Liver (tissue), 9 donors: Measurements from ENCODE around the gene GNLY. TPM values are rescaled to one million over a fixed set of nuclear protein-coding genes. Genes with fewer than 3 reads are reported as not detected.

ENCODE experiments used
- DNase-seq: peaks from one replicate; pipeline ENCODE4 v3.0.0-alpha.2; 2017; ENCODE audit warnings: low spot score
- H3K27ac ChIP-seq, 2 donors: one replicate each; pipeline ENCODE4 v1.7.0; 2013; ENCODE audit warnings: inconsistent platforms in 2 of 2, low read length in 2 of 2, control low read depth in 1 of 2, low read depth in 1 of 2, mild to moderate bottlenecking in 1 of 2
- H3K27me3 ChIP-seq, 4 donors: one replicate each; pipeline versions ENCODE4 v1.6.1 to v1.7.0; 2013; ENCODE audit warnings: low read length in 3 of 4, inconsistent platforms in 1 of 4, mild to moderate bottlenecking in 1 of 4, moderate library complexity in 1 of 4; ENCODE audit not compliant: control insufficient read depth in 4 of 4, insufficient read depth in 4 of 4
- H3K36me3 ChIP-seq, 4 donors: one replicate each; pipeline versions ENCODE4 v1.6.1 to v1.7.0; 2013; ENCODE audit warnings: low read length in 3 of 4, mild to moderate bottlenecking in 3 of 4, low read depth in 1 of 4, moderate library complexity in 1 of 4; ENCODE audit not compliant: control insufficient read depth in 4 of 4, insufficient read depth in 3 of 4
- H3K4me1 ChIP-seq, 4 donors: one replicate each; pipeline versions ENCODE4 v1.6.1 to v1.7.0; 2013; ENCODE audit warnings: low read length in 3 of 4, mild to moderate bottlenecking in 3 of 4, moderate library complexity in 1 of 4; ENCODE audit not compliant: control insufficient read depth in 4 of 4, insufficient read depth in 4 of 4
- H3K4me3 ChIP-seq, 3 donors: one replicate each; pipeline versions ENCODE4 v1.6.1 to v1.7.0; 2013; ENCODE audit warnings: low read length in 3 of 3, control low read depth in 1 of 3, low read depth in 1 of 3, mild to moderate bottlenecking in 1 of 3
- H3K9ac ChIP-seq, 2 donors: one replicate each; pipeline ENCODE4 v1.7.0; 2013; ENCODE audit warnings: low read length in 2 of 2, mild to moderate bottlenecking in 2 of 2, moderate library complexity in 2 of 2, control low read depth in 1 of 2, low read depth in 1 of 2
- H3K9me3 ChIP-seq, 4 donors: one replicate each; pipeline versions ENCODE4 v1.6.1 to v1.7.0; 2013; ENCODE audit warnings: low read length in 3 of 4; ENCODE audit not compliant: control insufficient read depth in 4 of 4
- CTCF ChIP-seq: fragments of 150-350 bp; IDR thresholded peaks from 2 replicates; pipeline ENCODE4 v1.5.1; 2017; ENCODE audit warnings: improper control_type of control experiment, low read depth, low read length; ENCODE audit not compliant: missing input control
- FOXA2 ChIP-seq: IDR thresholded peaks from 2 replicates; pipeline ENCODE4 v1.6.1; 2016; ENCODE audit warnings: antibody characterized with exemption
- HNF4A ChIP-seq, 2 donors: conservative IDR thresholded peaks; 2 replicates each; pipeline ENCODE4 v1.6.1; 2016; ENCODE audit warnings: antibody characterized with exemption in 2 of 2, mild to moderate bottlenecking in 2 of 2
- JUND ChIP-seq, 2 donors: IDR thresholded peaks; 2 replicates each; pipeline ENCODE4 v1.6.1; 2016; ENCODE audit warnings: antibody characterized with exemption in 2 of 2
- RAD21 ChIP-seq, 2 donors: IDR thresholded peaks; 2 replicates each; pipeline ENCODE4 v1.6.1; 2016; ENCODE audit warnings: antibody characterized with exemption in 2 of 2, mild to moderate bottlenecking in 2 of 2
- REST ChIP-seq: IDR thresholded peaks from 2 replicates; pipeline ENCODE4 v1.6.1; 2016; ENCODE audit warnings: antibody characterized with exemption, mild to moderate bottlenecking
- SP1 ChIP-seq: IDR thresholded peaks from 2 replicates; pipeline ENCODE4 v1.6.1; 2018; ENCODE audit warnings: antibody characterized with exemption, mild to moderate bottlenecking
- TAF1 ChIP-seq: conservative IDR thresholded peaks from 2 replicates; pipeline ENCODE4 v1.6.1; 2016; ENCODE audit warnings: antibody characterized with exemption, mild to moderate bottlenecking
- YY1 ChIP-seq: IDR thresholded peaks from 2 replicates; pipeline ENCODE4 v1.6.1; 2016; ENCODE audit warnings: antibody characterized with exemption, mild to moderate bottlenecking
- WGBS: extraction: QIAGEN DNeasy Blood & Tissue Kit; methylation state at CpG from one replicate; pipeline ENCODE4 v1.1.7; 2013; 5-methylcytosine and 5-hydroxymethylcytosine counted together
- polyA plus RNA-seq, 2 donors: library from polyadenylated mRNA; stranded (reverse) in 1 of 2; unstranded in 1 of 2; fragments of 200-250 nt in 1 of 2; fragments of >200 nt in 1 of 2; fragmentation: Nextera tagmentation in 1 of 2; extraction: Ambion mirVana in 1 of 2; gene quantifications; one replicate each; pipeline versions ENCODE4 v1.2.1 to v1.2.3, GENCODE V29; 2013 to 2015
- total RNA-seq, 2 donors: library from RNA; depleted of rRNA; stranded (reverse); fragments of >200 nt; gene quantifications; one replicate each; pipeline ENCODE4 v1.2.3, GENCODE V29; 2014
- TF ChIP-seq, protein P1 (sequence below): IDR thresholded peaks from 2 replicates; pipeline ENCODE4 v1.6.1; 2016; ENCODE audit warnings: antibody characterized with exemption
- donor health status: healthy.
- donor health status: healthy.
- donor health status: healthy.
- donor health status: healthy.
- donor health status: healthy.

The GNLY gene
- total and polyA plus RNA-seq, 4 donors = 0.75 to 4.8 (median 1.3) TPM; not detected in 1

DNA sequence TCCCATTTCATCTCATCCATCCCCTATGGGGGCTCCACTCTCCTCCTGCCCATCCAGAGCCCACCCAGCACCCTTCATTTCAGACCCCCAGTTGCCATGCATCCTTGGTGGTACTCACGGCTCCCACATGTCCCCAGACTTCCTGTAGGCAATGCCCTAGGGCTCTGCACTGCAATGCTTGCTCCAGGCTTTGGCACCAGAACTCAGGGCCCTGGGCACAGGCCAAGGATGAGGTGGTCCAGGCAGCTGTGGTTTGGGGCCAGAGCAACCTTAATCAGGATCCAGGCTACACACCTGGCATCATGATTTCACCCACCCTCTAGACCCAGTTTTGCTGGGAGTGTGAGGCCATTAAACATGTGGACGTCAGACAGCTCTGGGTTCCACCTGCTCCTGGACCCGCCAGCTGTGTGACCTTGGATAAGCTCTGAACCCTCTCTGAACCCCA is 26.6 kb upstream of the GNLY start:
- H3K27ac ChIP-seq = no peak overlapping the region
- H3K9me3 ChIP-seq = no peaks in the 10 kb centered on the region
- H3K4me1 ChIP-seq = no peaks in the 10 kb centered on the region
- no peak overlapping the region for H3K9ac ChIP-seq
- no peaks in the 10 kb centered on the region for H3K27me3 ChIP-seq
- WGBS = 92% methylated on average over 3 of the region's 3 CpGs
- no peaks in the 10 kb centered on the region for H3K36me3 ChIP-seq
- DNase-seq = no peak
- no peak overlapping the region for H3K4me3 ChIP-seq
- TF ChIP-seq REST (no peak), RAD21 (IDR thresholded peaks at IDR 0.05) (no peak), YY1 (no peak), FOXA2 (no peak), HNF4A (conservative IDR thresholded peaks at IDR 0.05) (no peak), SP1 (no peak), TAF1 (no peak), CTCF (no peak)

- TF ChIP-seq CTCF (no peak), RAD21 (IDR thresholded peaks at IDR 0.05) (no peak), TAF1 (no peak), JUND (IDR thresholded peaks at IDR 0.05) (no peak)
- TF ChIP-seq, protein P1, sequence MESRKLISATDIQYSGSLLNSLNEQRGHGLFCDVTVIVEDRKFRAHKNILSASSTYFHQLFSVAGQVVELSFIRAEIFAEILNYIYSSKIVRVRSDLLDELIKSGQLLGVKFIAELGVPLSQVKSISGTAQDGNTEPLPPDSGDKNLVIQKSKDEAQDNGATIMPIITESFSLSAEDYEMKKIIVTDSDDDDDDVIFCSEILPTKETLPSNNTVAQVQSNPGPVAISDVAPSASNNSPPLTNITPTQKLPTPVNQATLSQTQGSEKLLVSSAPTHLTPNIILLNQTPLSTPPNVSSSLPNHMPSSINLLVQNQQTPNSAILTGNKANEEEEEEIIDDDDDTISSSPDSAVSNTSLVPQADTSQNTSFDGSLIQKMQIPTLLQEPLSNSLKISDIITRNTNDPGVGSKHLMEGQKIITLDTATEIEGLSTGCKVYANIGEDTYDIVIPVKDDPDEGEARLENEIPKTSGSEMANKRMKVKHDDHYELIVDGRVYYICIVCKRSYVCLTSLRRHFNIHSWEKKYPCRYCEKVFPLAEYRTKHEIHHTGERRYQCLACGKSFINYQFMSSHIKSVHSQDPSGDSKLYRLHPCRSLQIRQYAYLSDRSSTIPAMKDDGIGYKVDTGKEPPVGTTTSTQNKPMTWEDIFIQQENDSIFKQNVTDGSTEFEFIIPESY = no peak
- H3K36me3 ChIP-seq = no peaks in the 10 kb centered on the region
- H3K4me3 ChIP-seq = no peak within 1 kb of the TSS
- no peaks in the 10 kb centered on the region for H3K4me1 ChIP-seq
- H3K27ac ChIP-seq = no peak within 1 kb of the TSS
- no peaks in the 10 kb centered on the region for H3K27me3 ChIP-seq
- DNase-seq = no peak
- no peak within 1 kb of the TSS for H3K9ac ChIP-seq
- no peaks in the 10 kb centered on the region for H3K9me3 ChIP-seq
- WGBS = 86% methylated on average over 5 of the region's 5 CpGs
These were observed 25.9 kb upstream of the GNLY start, which contains the start of gene SFTPB for GRCh38 chr2:85668009-85668856. TSS of gene SFTPB (minus strand) at chr2:85668199. CDS start at chr2:85668183, 16 bp downstream.
